Subcutaneous adipose tissue (tissue), 4 donors: ENCODE measurements around the gene CMTM5. TPM values are rescaled to one million over a fixed set of nuclear protein-coding genes. Genes with fewer than 3 reads are reported as not detected.

ENCODE experiments used
- small RNA-seq: library from RNA; depleted of rRNA; stranded (forward); fragments of <200 nt; gene quantifications from one replicate; pipeline ENCODE3, GENCODE V24; 2016
- total RNA-seq, 4 donors: library from RNA; depleted of rRNA; stranded (reverse); fragments of >200 nt; gene quantifications; one replicate each; pipeline ENCODE4 v1.1.0, GENCODE V29; 2016

CMTM5 gene
- total RNA-seq, 4 donors from 2014 or later: not detected

Small RNA genes lying within 50 kb of the gene (small RNA-seq; reads per million reads assigned to genes)
- gene MIR208A: not detected
- not detected for gene MIR208B

Other genes with a start within 250 kb of the CMTM5 start
- gene SLC7A8, start 193.4 kb upstream of the CMTM5 start, total RNA-seq: 10 to 100 TPM; 45.7 to 83.8 (median 61.4) TPM
- gene RNF212B, start 139.1 kb upstream of the CMTM5 start, total RNA-seq: not detected
- 10 to 100 TPM in 1 of 4 donors, 1 to 10 TPM in 3; 5.4 to 11.1 (median 7.4) TPM for gene HOMEZ, start 90.9 kb upstream of the CMTM5 start, total RNA-seq
- 10 to 100 TPM in 2 of 4 donors, 1 to 10 TPM in 2; 7.3 to 12.6 (median 9.3) TPM for gene PPP1R3E, start 74.2 kb upstream of the CMTM5 start, total RNA-seq
- gene BCL2L2, start 70.2 kb upstream of the CMTM5 start, total RNA-seq: 10 to 100 TPM; 32.1 to 75.9 (median 50.6) TPM
- gene PABPN1, start 55.6 kb upstream of the CMTM5 start, total RNA-seq: 10 to 100 TPM; 31.8 to 56.1 (median 42.5) TPM
- 1 to 10 TPM; 1.8 to 5.5 (median 4.2) TPM for gene SLC22A17, start 24.2 kb upstream of the CMTM5 start, total RNA-seq
- 10 to 100 TPM in 2 of 4 donors, 1 to 10 TPM in 2; 8.5 to 12.8 (median 9.8) TPM for gene EFS, start 11.9 kb upstream of the CMTM5 start, total RNA-seq
- not detected for gene IL25, start 4.2 kb upstream of the CMTM5 start, total RNA-seq
- gene MYH6, start 31.2 kb downstream of the CMTM5 start, total RNA-seq: not detected
- not detected for gene MYH7, start 58.6 kb downstream of the CMTM5 start, total RNA-seq
- gene NGDN, start 92.7 kb downstream of the CMTM5 start, total RNA-seq: 10 to 100 TPM; 20.5 to 43.4 (median 35.1) TPM
- 1 to 10 TPM in 1 of 4 donors, under 1 TPM in 3; 0.33 to 1.4 (median 0.50) TPM for gene ZFHX2, start 174.7 kb downstream of the CMTM5 start, total RNA-seq
- gene THTPA, start 179.2 kb downstream of the CMTM5 start, total RNA-seq: 10 to 100 TPM in 3 of 4 donors, 1 to 10 TPM in 1; 6.7 to 23.2 (median 18.4) TPM
- gene AP1G2, start 190.7 kb downstream of the CMTM5 start, total RNA-seq: 10 to 100 TPM; 25.3 to 49.6 (median 30.8) TPM
- 1 to 10 TPM in 2 of 4 donors, under 1 TPM in 2; 0.19 to 2.0 (median 1.2) TPM for gene JPH4, start 201.7 kb downstream of the CMTM5 start, total RNA-seq